H9 (cell line): Measurements from ENCODE around the gene NUP85. TPM values are rescaled to one million over a fixed set of nuclear protein-coding genes. Genes with fewer than 3 reads are reported as not detected.

Experiments
- DNase-seq: peaks from one replicate; pipeline ENCODE4 v3.0.0-alpha.2; 2017
- H2AFZ ChIP-seq: one replicate; pipeline ENCODE4 v1.6.1; 2013; ENCODE audit warnings: mild to moderate bottlenecking, low read length, control low read depth, moderate library complexity
- H2AK5ac ChIP-seq: 2 replicates; pipeline ENCODE4 v1.6.1; 2013; ENCODE audit warnings: low read length, control low read depth, mixed read lengths; ENCODE audit not compliant: insufficient read length
- H2BK120ac ChIP-seq: one replicate; pipeline ENCODE4 v1.6.1; 2013; ENCODE audit warnings: low read depth, mild to moderate bottlenecking, low read length, control low read depth, inconsistent platforms; ENCODE audit not compliant: poor library complexity, severe bottlenecking
- H2BK12ac ChIP-seq: 2 replicates; pipeline ENCODE4 v1.6.1; 2013; ENCODE audit warnings: low read length, control low read depth, mixed read lengths, low read depth; ENCODE audit not compliant: insufficient read length
- H2BK15ac ChIP-seq: 2 replicates; pipeline ENCODE4 v1.6.1; 2013; ENCODE audit warnings: low read depth, low read length, control low read depth
- H2BK20ac ChIP-seq: one replicate; pipeline ENCODE4 v1.6.1; 2013; ENCODE audit warnings: low read depth, mild to moderate bottlenecking, low read length, control low read depth, inconsistent platforms; ENCODE audit not compliant: poor library complexity, severe bottlenecking
- H2BK5ac ChIP-seq: 2 replicates; pipeline ENCODE4 v1.6.1; 2013; ENCODE audit warnings: low read length, control low read depth, mixed read lengths; ENCODE audit not compliant: insufficient read length
- H3K14ac ChIP-seq: 2 replicates; pipeline ENCODE4 v1.6.1; 2013; ENCODE audit warnings: low read length, control low read depth; ENCODE audit not compliant: insufficient read depth
- H3K18ac ChIP-seq: 2 replicates; pipeline ENCODE4 v1.6.1; 2013; ENCODE audit warnings: low read depth, mild to moderate bottlenecking, mixed read lengths, low read length, control low read depth; ENCODE audit not compliant: insufficient read length
- H3K23ac ChIP-seq: 2 replicates; pipeline ENCODE4 v1.6.1; 2013; ENCODE audit warnings: low read length, control low read depth, mixed read lengths, low read depth; ENCODE audit not compliant: insufficient read length
- H3K23me2 ChIP-seq: 2 replicates; pipeline ENCODE4 v1.6.1; 2013; ENCODE audit warnings: low read depth, mild to moderate bottlenecking, mixed read lengths, low read length, control low read depth; ENCODE audit not compliant: insufficient read length, poor library complexity, severe bottlenecking
- H3K27ac ChIP-seq: 2 replicates; pipeline ENCODE4 v1.5.1; 2013; ENCODE audit warnings: low read length, control low read depth, mixed read lengths, low read depth; ENCODE audit not compliant: insufficient read length
- H3K27me3 ChIP-seq: 2 replicates; pipeline ENCODE4 v1.6.1; 2013; ENCODE audit warnings: low read length, control low read depth, inconsistent platforms; ENCODE audit not compliant: insufficient read depth
- H3K4ac ChIP-seq: 2 replicates; pipeline ENCODE4 v1.6.1; 2013; ENCODE audit warnings: low read depth, mild to moderate bottlenecking, control low read depth, inconsistent platforms, low read length, moderate library complexity
- H3K4me1 ChIP-seq: 2 replicates; pipeline ENCODE4 v1.6.1; 2013; ENCODE audit warnings: low read length, control low read depth, inconsistent platforms; ENCODE audit not compliant: insufficient read depth
- H3K4me2 ChIP-seq: 2 replicates; pipeline ENCODE4 v1.6.1; 2013; ENCODE audit warnings: low read length, control low read depth, mixed read lengths; ENCODE audit not compliant: insufficient read length, insufficient read depth
- H3K56ac ChIP-seq: 2 replicates; pipeline ENCODE4 v1.6.1; 2013; ENCODE audit warnings: low read depth, mild to moderate bottlenecking, mixed read lengths, low read length, control low read depth; ENCODE audit not compliant: insufficient read length
- H3K79me1 ChIP-seq: 2 replicates; pipeline ENCODE4 v1.6.1; 2013; ENCODE audit warnings: low read depth, mild to moderate bottlenecking, moderate library complexity, low read length, control low read depth, inconsistent platforms; ENCODE audit not compliant: insufficient read depth, poor library complexity, severe bottlenecking
- H3K79me2 ChIP-seq: 2 replicates; pipeline ENCODE4 v1.6.1; 2013; ENCODE audit warnings: low read length, control low read depth, inconsistent platforms; ENCODE audit not compliant: insufficient read depth
- H3K9ac ChIP-seq: 2 replicates; pipeline ENCODE4 v1.6.1; 2013; ENCODE audit warnings: low read length, control low read depth, mixed read lengths; ENCODE audit not compliant: insufficient read length; ENCODE audit errors: extremely low read depth
- H3K9me3 ChIP-seq: one replicate; pipeline ENCODE4 v1.6.1; 2013; ENCODE audit warnings: low read depth, low read length, inconsistent platforms; ENCODE audit not compliant: control insufficient read depth
- H3T11ph ChIP-seq: one replicate; pipeline ENCODE4 v1.6.1; 2013; ENCODE audit warnings: mild to moderate bottlenecking, low read length, control low read depth, inconsistent platforms
- H4K20me1 ChIP-seq: one replicate; pipeline ENCODE4 v1.6.1; 2013; ENCODE audit not compliant: control insufficient read depth, insufficient read length, insufficient read depth
- H4K5ac ChIP-seq: 2 replicates; pipeline ENCODE4 v1.6.1; 2013; ENCODE audit warnings: low read depth, mild to moderate bottlenecking, mixed read lengths, low read length, control low read depth; ENCODE audit not compliant: insufficient read length
- H4K8ac ChIP-seq: replicated peaks from 2 replicates; pipeline ENCODE4 v1.6.1; 2013; ENCODE audit warnings: low read length, control low read depth, mixed read lengths, low read depth; ENCODE audit not compliant: insufficient read length
- H4K91ac ChIP-seq: 2 replicates; pipeline ENCODE4 v1.6.1; 2013; ENCODE audit warnings: low read depth, mild to moderate bottlenecking, moderate library complexity, mixed read lengths, low read length, control low read depth; ENCODE audit not compliant: insufficient read length
- H3K27ac Mint-ChIP-seq, 3 experiments: 2 replicates in 2 of 3; 3 replicates in 1 of 3; pipeline ENCODE4 v1.8.0; 2020 to 2021; ENCODE audit warnings: mixed read lengths in 3 of 3, mild to moderate bottlenecking in 1 of 3, moderate library complexity in 1 of 3
- H3K27me3 Mint-ChIP-seq: 2 replicates; pipeline ENCODE4 v1.8.0; 2021; ENCODE audit warnings: low read depth, mild to moderate bottlenecking, moderate library complexity, mixed read lengths
- H3K36me3 Mint-ChIP-seq, 3 experiments: 2 replicates in 2 of 3; 3 replicates in 1 of 3; pipeline ENCODE4 v1.8.0; 2020 to 2021; ENCODE audit warnings: low read depth in 3 of 3, mixed read lengths in 3 of 3; ENCODE audit not compliant: insufficient read depth in 1 of 3
- H3K4me1 Mint-ChIP-seq, 2 experiments: 2 replicates each; pipeline ENCODE4 v1.8.0; 2020; ENCODE audit warnings: mixed read lengths in 2 of 2
- H3K4me3 Mint-ChIP-seq, 2 experiments: 2 replicates in 1 of 2; 3 replicates in 1 of 2; pipeline ENCODE4 v1.8.0; 2020 to 2021; ENCODE audit warnings: mild to moderate bottlenecking in 2 of 2, mixed read lengths in 2 of 2, moderate library complexity in 1 of 2
- H3K9me3 Mint-ChIP-seq, 2 experiments: 2 replicates in 1 of 2; 3 replicates in 1 of 2; pipeline ENCODE4 v1.8.0; 2020; ENCODE audit warnings: mild to moderate bottlenecking in 2 of 2, mixed read lengths in 2 of 2, moderate library complexity in 1 of 2
- CTCF ChIP-seq: fragments of 200-600 bp; sonication (generic); conservative IDR thresholded peaks from 3 replicates; pipeline ENCODE4 v1.8.0; 2021; ENCODE audit warnings: antibody characterized with exemption, mild to moderate bottlenecking
- WGBS: extraction: QIAGEN DNeasy Blood & Tissue Kit; methylation state at CpG from one replicate; pipeline ENCODE4 v1.1.7; 2013; ENCODE audit warnings: missing lambda C conversion rate, low lambda C conversion rate, mixed read lengths; ENCODE audit not compliant: insufficient read length; ENCODE audit errors: extremely low coverage; 5-methylcytosine and 5-hydroxymethylcytosine counted together
- total RNA-seq: library from RNA; stranded (reverse); gene quantifications from 2 replicates; pipeline ENCODE4 v1.2.1, GENCODE V29; 2021

NUP85 gene
- total RNA-seq, 1 experiment from 2014 or later: 145 TPM

DNA sequence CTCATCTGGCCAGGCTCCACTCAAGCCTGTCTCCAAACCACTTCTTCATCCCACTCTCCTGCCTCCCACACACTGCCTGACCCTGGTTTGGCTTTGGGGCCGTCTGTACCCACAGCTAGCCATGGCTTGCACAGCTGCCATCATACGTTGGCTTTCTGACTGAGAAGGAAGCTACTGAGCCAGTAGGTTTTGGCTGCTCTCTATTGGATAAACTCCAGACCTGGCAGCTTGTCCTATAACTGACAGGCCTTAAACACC is 61.6 kb downstream of the NUP85 start:
- H3K27me3 ChIP-seq: no peaks in the 10 kb centered on the region
- H3K4me1 Mint-ChIP-seq: peaks cover 24 to 31% of the 10 kb centered on the region in 2 experiments
- no peak overlapping the region for H3K4me2 ChIP-seq
- H3K27ac Mint-ChIP-seq: peak overlapping the region in 1 of 3 experiments; percentile 85; a peak in 2 of 7 replicates
- no peaks in the 10 kb centered on the region for H3K4me1 ChIP-seq
- no peak overlapping the region for H4K5ac ChIP-seq
- no peaks in the 10 kb centered on the region for H3K79me1 ChIP-seq
- H3K4me3 Mint-ChIP-seq: no peak overlapping the region
- H2BK5ac ChIP-seq: no peak overlapping the region
- no peaks in the 10 kb centered on the region for H3K9me3 ChIP-seq
- no CpG with 5 or more reads among the region's 2 CpGs for WGBS
- H3K9me3 Mint-ChIP-seq: no peaks in the 10 kb centered on the region
- H2BK120ac ChIP-seq: no peak overlapping the region
- no peak for DNase-seq
- no peak overlapping the region for H3K18ac ChIP-seq
- H3K27ac ChIP-seq: no peak overlapping the region
- H3K56ac ChIP-seq: no peak overlapping the region
- H3K27me3 Mint-ChIP-seq: no peaks in the 10 kb centered on the region; the same call in 1 of the 2 replicates
- no peak overlapping the region for H2AK5ac ChIP-seq
- no peak overlapping the region for H2BK20ac ChIP-seq
- no peak overlapping the region for H3K4ac ChIP-seq
- no peak overlapping the region for H3K14ac ChIP-seq
- H3K9ac ChIP-seq: no peak overlapping the region
- TF ChIP-seq CTCF: no peak
- H3K23ac ChIP-seq: no peak overlapping the region
- H2AFZ ChIP-seq: no peak overlapping the region
- no peak overlapping the region for H3T11ph ChIP-seq
- H4K20me1 ChIP-seq: no peaks in the 10 kb centered on the region
- no peak overlapping the region for H4K8ac ChIP-seq
- peaks cover 2% of the 10 kb centered on the region; the same call in 1 of the 2 replicates for H3K79me2 ChIP-seq
- no peak overlapping the region for H2BK12ac ChIP-seq
- H3K36me3 Mint-ChIP-seq: peaks cover 8 to 50% (median 49%) of the 10 kb centered on the region in 3 experiments; a peak in 6 of 7 replicates
- H4K91ac ChIP-seq: no peak overlapping the region
- no peak overlapping the region for H2BK15ac ChIP-seq
- peaks cover 23% of the 10 kb centered on the region for H3K23me2 ChIP-seq
